Adipocyte (in vitro differentiated cells): ENCODE measurements around the gene KHDC1L.
"Not testable (repeated sequence)": the region's sequence is repeated elsewhere in the genome, so short reads cannot be mapped to it uniquely, and the experiment has no call there.

Experiments
- DNase-seq: peaks from one replicate; pipeline ENCODE4 v3.0.0-alpha.2; 2015; ENCODE audit warnings: low read depth
- H3K27me3 ChIP-seq: replicated peaks from 2 replicates; pipeline ENCODE4 v1.7.0; 2013; ENCODE audit warnings: mild to moderate bottlenecking, low read length, moderate library complexity; ENCODE audit not compliant: control insufficient read depth, insufficient read depth
- H3K36me3 ChIP-seq: 2 replicates; pipeline ENCODE4 v1.7.0; 2013; ENCODE audit warnings: low read length, mild to moderate bottlenecking, moderate library complexity; ENCODE audit not compliant: control insufficient read depth, insufficient read depth, severe bottlenecking
- H3K4me1 ChIP-seq: 2 replicates; pipeline ENCODE4 v1.7.0; 2013; ENCODE audit warnings: mild to moderate bottlenecking, low read length, moderate library complexity; ENCODE audit not compliant: control insufficient read depth, insufficient read depth
- H3K4me3 ChIP-seq: 2 replicates; pipeline ENCODE4 v1.7.0; 2013; ENCODE audit warnings: mild to moderate bottlenecking, low read length, moderate library complexity
- H3K9ac ChIP-seq: 2 replicates; pipeline ENCODE4 v1.7.0; 2013; ENCODE audit warnings: mild to moderate bottlenecking, low read length, moderate library complexity
- H3K9me3 ChIP-seq: 2 replicates; pipeline ENCODE4 v1.7.0; 2013; ENCODE audit warnings: mild to moderate bottlenecking, low read length, moderate library complexity; ENCODE audit not compliant: control insufficient read depth

KHDC1L gene

GRCh38 chr6:73242001-73242400 is 16.7 kb upstream of the KHDC1L start:
- H3K4me1 ChIP-seq, result no peaks in the 10 kb centered on the region
- no peaks in the 10 kb centered on the region for H3K36me3 ChIP-seq
- H3K27me3 ChIP-seq, result no peaks in the 10 kb centered on the region
- no peak for DNase-seq
- no peak overlapping the region for H3K9ac ChIP-seq
- no peaks in the 10 kb centered on the region for H3K9me3 ChIP-seq
- H3K4me3 ChIP-seq, result no peak overlapping the region

- H3K4me3 ChIP-seq, result no peak overlapping the region
Observed at GRCh38 chr6:73240730-73241129, 15.4 kb upstream of the KHDC1L start.

GRCh38 chr6:73236144-73236750 is 11.0 kb upstream of the KHDC1L start:
- H3K4me3 ChIP-seq, result no peak overlapping the region
- no peaks in the 10 kb centered on the region for H3K9me3 ChIP-seq
- DNase-seq, result peak; percentile 84
- no peak overlapping the region for H3K9ac ChIP-seq
- H3K36me3 ChIP-seq, result no peaks in the 10 kb centered on the region
- no peaks in the 10 kb centered on the region for H3K27me3 ChIP-seq
- H3K4me1 ChIP-seq, result peaks cover 28% of the 10 kb centered on the region

More at GRCh38 chr6:73240730-73241129, 15.4 kb upstream of the KHDC1L start:
- Histone ChIP-seq H3K36me3 (no peaks in the 10 kb centered on the region), H3K9ac (no peak overlapping the region), H3K9me3 (no peaks in the 10 kb centered on the region), H3K4me1 (peaks cover 5% of the 10 kb centered on the region), H3K27me3 (no peaks in the 10 kb centered on the region)
- no peak for DNase-seq

- Histone ChIP-seq H3K9ac (no peak overlapping the region), H3K9me3 (no peaks in the 10 kb centered on the region), H3K27me3 (no peaks in the 10 kb centered on the region), H3K4me1 (peaks cover 28% of the 10 kb centered on the region), H3K4me3 (no peak overlapping the region), H3K36me3 (no peaks in the 10 kb centered on the region)
- peak; percentile 75 for DNase-seq
Observed at GRCh38 chr6:73234733-73235132, 9.4 kb upstream of the KHDC1L start.

GRCh38 chr6:73233971-73234370 is 8.7 kb upstream of the KHDC1L start:
- not testable (repeated sequence) for H3K9me3 ChIP-seq, H3K27me3 ChIP-seq, H3K9ac ChIP-seq, DNase-seq, H3K36me3 ChIP-seq, H3K4me3 ChIP-seq
- peaks cover 28% of the 10 kb centered on the region for H3K4me1 ChIP-seq

GRCh38 chr6:73233048-73233447 is 7.8 kb upstream of the KHDC1L start:
- peaks cover 33% of the 10 kb centered on the region for H3K4me1 ChIP-seq
- no peak for DNase-seq
- H3K27me3 ChIP-seq, result no peaks in the 10 kb centered on the region
- H3K36me3 ChIP-seq, result no peaks in the 10 kb centered on the region
- no peaks in the 10 kb centered on the region for H3K9me3 ChIP-seq
- H3K9ac ChIP-seq, result no peak overlapping the region
- H3K4me3 ChIP-seq, result no peak overlapping the region

- Histone ChIP-seq H3K9ac (no peak overlapping the region), H3K36me3 (no peaks in the 10 kb centered on the region), H3K27me3 (no peaks in the 10 kb centered on the region), H3K9me3 (no peaks in the 10 kb centered on the region), H3K4me1 (peaks cover 33% of the 10 kb centered on the region), H3K4me3 (no peak overlapping the region)
- DNase-seq, result no peak
Observed at GRCh38 chr6:73231986-73232391, 6.7 kb upstream of the KHDC1L start.

GRCh38 chr6:73227606-73228255 is 2.4 kb upstream of the KHDC1L start:
- no peak overlapping the region for H3K9ac ChIP-seq
- no peaks in the 10 kb centered on the region for H3K27me3 ChIP-seq
- no peak for DNase-seq
- no peaks in the 10 kb centered on the region for H3K36me3 ChIP-seq
- no peak overlapping the region for H3K4me3 ChIP-seq
- no peaks in the 10 kb centered on the region for H3K9me3 ChIP-seq
- peaks cover 5% of the 10 kb centered on the region for H3K4me1 ChIP-seq

GRCh38 chr6:73216859-73217258 is 8.4 kb downstream of the KHDC1L start:
- Histone ChIP-seq H3K36me3 (no peaks in the 10 kb centered on the region), H3K9ac (no peak overlapping the region), H3K27me3 (no peaks in the 10 kb centered on the region), H3K9me3 (no peaks in the 10 kb centered on the region), H3K4me3 (no peak overlapping the region), H3K4me1 (no peaks in the 10 kb centered on the region)
- no peak for DNase-seq

- peaks cover 4% of the 10 kb centered on the region for H3K4me1 ChIP-seq
- H3K4me3 ChIP-seq, result no peak overlapping the region
- no peaks in the 10 kb centered on the region for H3K27me3 ChIP-seq
- no peaks in the 10 kb centered on the region for H3K36me3 ChIP-seq
- no peaks in the 10 kb centered on the region for H3K9me3 ChIP-seq
- H3K9ac ChIP-seq, result no peak overlapping the region
- DNase-seq, result no peak
Observed at GRCh38 chr6:73209117-73209516, 16.2 kb downstream of the KHDC1L start.

GRCh38 chr6:73207221-73207837 is 18.0 kb downstream of the KHDC1L start:
- no peaks in the 10 kb centered on the region for H3K36me3 ChIP-seq
- DNase-seq, result no peak
- H3K4me1 ChIP-seq, result peaks cover 11% of the 10 kb centered on the region
- no peak overlapping the region for H3K9ac ChIP-seq
- no peak overlapping the region for H3K4me3 ChIP-seq
- H3K9me3 ChIP-seq, result no peaks in the 10 kb centered on the region
- H3K27me3 ChIP-seq, result no peaks in the 10 kb centered on the region
